Body of pancreas (tissue), 4 donors: ENCODE results near the gene XNDC1N.

Experiments used
- CTCF ChIP-seq, 7 experiments: fragments of 450-650 bp in 4 of 7; fragments of 200-600 bp in 3 of 7; sonication (generic) in 3 of 7; IDR thresholded peaks; one replicate each; pipeline ENCODE4 v1.5.1; 2016 to 2019; ENCODE audit warnings: antibody characterized with exemption in 7 of 7
- POLR2A ChIP-seq, 3 donors: fragments of 450-650 bp; IDR thresholded peaks; one replicate each; pipeline ENCODE4 v1.6.1; 2016; ENCODE audit warnings: antibody characterized with exemption in 3 of 3, mild to moderate bottlenecking in 2 of 3

GRCh38 chr11:71928737-71929443 lies 496 bp upstream of the XNDC1N start, which contains the start of gene RNF121:
- TF ChIP-seq POLR2A (IDR thresholded peaks at IDR 0.05) (peak in 2 of 3 donors; percentile 72 to 82), CTCF (IDR thresholded peaks at IDR 0.05) (no peak)
